Liver (tissue), 3 donors: ENCODE measurements around the gene KRTAP4-12.

Source experiments
- TAF1 ChIP-seq: conservative IDR thresholded peaks from 2 replicates; pipeline ENCODE4 v1.6.1; 2016; ENCODE audit warnings: antibody characterized with exemption, mild to moderate bottlenecking
- ZBTB33 ChIP-seq: IDR thresholded peaks from 2 replicates; pipeline ENCODE4 v1.6.1; 2016; ENCODE audit warnings: antibody characterized with exemption
- TF ChIP-seq, protein P1 (sequence below): fragments of 150-350 bp; IDR thresholded peaks from 2 replicates; pipeline ENCODE4 v1.5.1; 2017; ENCODE audit warnings: improper control_type of control experiment, low read depth, low read length; ENCODE audit not compliant: missing input control
- TF ChIP-seq, protein P2 (sequence below): IDR thresholded peaks from 2 replicates; pipeline ENCODE4 v1.6.1; 2016; ENCODE audit warnings: antibody characterized with exemption
- donor health status: healthy.
- donor health status: healthy.

GRCh38 chr17:41167561-41167960 is 43.6 kb upstream of the KRTAP4-12 start:
- TF ChIP-seq, protein P1, sequence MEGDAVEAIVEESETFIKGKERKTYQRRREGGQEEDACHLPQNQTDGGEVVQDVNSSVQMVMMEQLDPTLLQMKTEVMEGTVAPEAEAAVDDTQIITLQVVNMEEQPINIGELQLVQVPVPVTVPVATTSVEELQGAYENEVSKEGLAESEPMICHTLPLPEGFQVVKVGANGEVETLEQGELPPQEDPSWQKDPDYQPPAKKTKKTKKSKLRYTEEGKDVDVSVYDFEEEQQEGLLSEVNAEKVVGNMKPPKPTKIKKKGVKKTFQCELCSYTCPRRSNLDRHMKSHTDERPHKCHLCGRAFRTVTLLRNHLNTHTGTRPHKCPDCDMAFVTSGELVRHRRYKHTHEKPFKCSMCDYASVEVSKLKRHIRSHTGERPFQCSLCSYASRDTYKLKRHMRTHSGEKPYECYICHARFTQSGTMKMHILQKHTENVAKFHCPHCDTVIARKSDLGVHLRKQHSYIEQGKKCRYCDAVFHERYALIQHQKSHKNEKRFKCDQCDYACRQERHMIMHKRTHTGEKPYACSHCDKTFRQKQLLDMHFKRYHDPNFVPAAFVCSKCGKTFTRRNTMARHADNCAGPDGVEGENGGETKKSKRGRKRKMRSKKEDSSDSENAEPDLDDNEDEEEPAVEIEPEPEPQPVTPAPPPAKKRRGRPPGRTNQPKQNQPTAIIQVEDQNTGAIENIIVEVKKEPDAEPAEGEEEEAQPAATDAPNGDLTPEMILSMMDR = no peak
- TF ChIP-seq TAF1 (no peak), ZBTB33 (no peak)
- TF ChIP-seq, protein P2, sequence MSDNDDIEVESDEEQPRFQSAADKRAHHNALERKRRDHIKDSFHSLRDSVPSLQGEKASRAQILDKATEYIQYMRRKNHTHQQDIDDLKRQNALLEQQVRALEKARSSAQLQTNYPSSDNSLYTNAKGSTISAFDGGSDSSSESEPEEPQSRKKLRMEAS = no peak
